ENCODE data around the gene SPRY4.
"Not testable (repeated sequence)": the region's sequence is repeated elsewhere in the genome, so short reads cannot be mapped to it uniquely, and the experiment has no call there.

SPRY4 gene

DNA sequence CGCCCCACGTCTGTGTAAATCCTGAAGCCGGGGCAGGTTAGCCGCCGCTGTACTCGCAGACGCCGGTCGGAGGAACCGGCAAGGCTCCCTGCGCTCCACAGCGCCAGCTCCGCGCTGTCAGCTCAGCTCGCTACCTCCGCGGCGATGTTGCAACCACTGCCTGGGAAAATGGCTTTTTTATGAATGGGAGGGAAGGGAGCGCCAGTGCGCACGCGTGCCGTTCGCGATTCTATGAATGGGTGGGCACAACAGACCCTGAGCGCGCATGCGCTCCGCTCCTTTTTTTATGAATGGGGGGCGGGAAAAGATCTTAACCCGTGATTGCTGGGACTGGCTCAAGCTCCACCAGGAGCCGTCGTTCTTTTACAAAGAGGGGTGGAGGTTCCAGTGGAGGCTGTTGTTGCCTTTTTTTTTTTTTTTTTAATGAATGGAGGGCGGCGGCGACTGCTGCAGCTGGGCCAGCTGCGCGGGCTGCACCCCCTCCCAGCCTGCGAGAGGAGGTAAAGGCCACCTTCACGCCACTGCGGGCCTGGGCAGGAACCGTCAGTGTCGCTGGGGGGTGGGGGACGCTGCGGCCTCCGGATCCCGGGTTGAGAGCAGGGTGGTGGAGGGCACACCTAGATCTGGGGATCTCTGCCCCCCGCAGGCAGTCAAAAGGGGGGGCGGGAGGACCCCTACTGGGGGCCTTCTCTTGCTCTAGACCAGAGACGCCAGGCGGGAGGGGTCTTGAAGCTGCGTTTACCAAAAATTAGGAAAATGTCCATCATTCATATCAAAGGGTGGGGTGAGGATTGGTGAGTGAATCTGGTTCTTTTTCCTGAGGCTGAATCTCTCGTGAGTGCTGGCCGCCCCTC, at the start of gene SPRY4:
SPRY4 (minus strand) TSS at position 151 of the 854 bp plus-strand sequence. CDS start 9,913 bp downstream, outside the sequence.
- TF ChIP-seq MAX (IDR thresholded peaks at IDR 0.05; ENCODE audit: low read depth, low read length) (peak; percentile 34; the same call in 1 of the 2 replicates), POLR2A (IDR thresholded peaks at IDR 0.05; ENCODE audit: extremely low read depth, insufficient read length) (peak; percentile 86), CTCF (IDR thresholded peaks at IDR 0.05; ENCODE audit: low read depth, low read length) (no peak), MYC (IDR thresholded peaks at IDR 0.05; ENCODE audit: low read depth, low read length) (no peak)
- DNase-seq (ENCODE audit: low read depth) = peak; percentile 96
- peak within 1 kb of the TSS; percentile 91 for H3K4me3 ChIP-seq (ENCODE audit: low read depth, low read length)

GRCh38 chr5:142368529-142368928, 43.7 kb upstream of the SPRY4 start:
- H3K4me3 ChIP-seq (ENCODE audit: low read depth, low read length) = no peak overlapping the region
- DNase-seq (ENCODE audit: low read depth) = no peak
- TF ChIP-seq POLR2A (IDR thresholded peaks at IDR 0.05; ENCODE audit: extremely low read depth, insufficient read length) (no peak), CTCF (IDR thresholded peaks at IDR 0.05; ENCODE audit: low read depth, low read length) (no peak), MYC (IDR thresholded peaks at IDR 0.05; ENCODE audit: low read depth, low read length) (no peak), MAX (IDR thresholded peaks at IDR 0.05; ENCODE audit: low read depth, low read length) (no peak)

- H3K4me3 ChIP-seq (ENCODE audit: low read depth, low read length) = no peak overlapping the region
- TF ChIP-seq MYC (IDR thresholded peaks at IDR 0.05; ENCODE audit: low read depth, low read length) (no peak), MAX (IDR thresholded peaks at IDR 0.05; ENCODE audit: low read depth, low read length) (no peak), CTCF (IDR thresholded peaks at IDR 0.05; ENCODE audit: low read depth, low read length) (no peak), POLR2A (IDR thresholded peaks at IDR 0.05; ENCODE audit: extremely low read depth, insufficient read length) (no peak)
- no peak for DNase-seq (ENCODE audit: low read depth)
Measured at GRCh38 chr5:142366007-142366406, 41.2 kb upstream of the SPRY4 start.

- H3K4me3 ChIP-seq (ENCODE audit: low read depth, low read length) = no peak overlapping the region
- TF ChIP-seq MAX (IDR thresholded peaks at IDR 0.05; ENCODE audit: low read depth, low read length) = no peak
- no peak for TF ChIP-seq CTCF (IDR thresholded peaks at IDR 0.05; ENCODE audit: low read depth, low read length)
- no peak for TF ChIP-seq POLR2A (IDR thresholded peaks at IDR 0.05; ENCODE audit: extremely low read depth, insufficient read length)
- no peak for TF ChIP-seq MYC (IDR thresholded peaks at IDR 0.05; ENCODE audit: low read depth, low read length)
- no peak for DNase-seq (ENCODE audit: low read depth)
Measured at GRCh38 chr5:142364251-142365145, 39.7 kb upstream of the SPRY4 start.

DNA sequence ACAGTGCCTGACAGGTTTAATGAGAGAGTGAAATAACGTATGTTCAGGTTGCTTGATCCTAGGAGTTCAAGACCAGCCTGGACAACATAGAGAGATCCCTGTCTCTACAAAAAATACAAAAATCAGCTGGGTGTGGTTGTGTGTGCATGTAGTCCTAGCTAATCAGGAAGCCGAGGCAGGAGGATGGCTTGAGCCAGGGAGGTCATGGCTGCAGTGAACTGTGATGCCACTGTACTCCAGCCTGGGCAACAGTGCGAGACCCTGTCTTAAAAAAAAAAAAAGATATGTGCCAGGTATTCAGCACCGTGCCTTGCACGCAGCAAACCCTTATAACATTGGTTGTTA, 38.8 kb upstream of the SPRY4 start:
- H3K4me3 ChIP-seq (ENCODE audit: low read depth, low read length) = no peak overlapping the region
- TF ChIP-seq POLR2A (IDR thresholded peaks at IDR 0.05; ENCODE audit: extremely low read depth, insufficient read length) (no peak), CTCF (IDR thresholded peaks at IDR 0.05; ENCODE audit: low read depth, low read length) (no peak), MAX (IDR thresholded peaks at IDR 0.05; ENCODE audit: low read depth, low read length) (no peak), MYC (IDR thresholded peaks at IDR 0.05; ENCODE audit: low read depth, low read length) (no peak)
- DNase-seq (ENCODE audit: low read depth) = no peak

DNA sequence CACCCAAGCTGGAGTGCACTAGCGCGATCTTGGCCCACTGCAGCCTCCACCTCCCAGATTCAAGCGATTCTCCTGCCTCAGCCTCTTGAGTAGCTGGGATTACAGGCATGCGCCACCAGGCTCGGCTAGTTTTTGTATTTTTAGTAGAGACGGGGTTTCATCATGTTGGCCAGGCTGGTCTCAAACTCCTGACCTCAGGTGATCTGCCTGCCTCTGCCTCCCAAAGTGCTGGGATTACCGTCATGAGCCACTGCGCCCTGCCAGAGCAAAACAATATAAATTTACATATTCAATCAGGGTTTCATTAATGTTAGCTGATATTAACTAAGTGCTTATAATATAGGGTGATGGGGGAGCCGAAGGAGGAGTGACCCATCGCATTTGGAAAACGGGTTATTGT, 37.4 kb upstream of the SPRY4 start:
- DNase-seq (ENCODE audit: low read depth); H3K4me3 ChIP-seq (ENCODE audit: low read depth, low read length): not testable (repeated sequence)
